ENCODE data around the gene ALG1.

ALG1 gene

GRCh38 chr16:5071681-5072333, at the start of gene ALG1:
TSS of gene ALG1 (plus strand) at chr16:5071843. CDS start at chr16:5071850, 7 bp downstream.
- TF ChIP-seq CTCF (IDR thresholded peaks at IDR 0.05) = no peak

GRCh38 chr16:5022521-5022920, 49.1 kb upstream of the ALG1 start:
- no peak for TF ChIP-seq CTCF (IDR thresholded peaks at IDR 0.05)

- TF ChIP-seq CTCF (IDR thresholded peaks at IDR 0.05) = peak; percentile 42; the same call in 1 of the 2 replicates
Measured at GRCh38 chr16:5024632-5025031, 47.0 kb upstream of the ALG1 start.

- TF ChIP-seq CTCF (IDR thresholded peaks at IDR 0.05) = no peak; the same call in 1 of the 2 replicates
Measured at GRCh38 chr16:5025171-5025632, 46.4 kb upstream of the ALG1 start.

GRCh38 chr16:5026664-5027063, 45.0 kb upstream of the ALG1 start:
- TF ChIP-seq CTCF (IDR thresholded peaks at IDR 0.05) = no peak

GRCh38 chr16:5027086-5027485, 44.6 kb upstream of the ALG1 start:
- TF ChIP-seq CTCF (IDR thresholded peaks at IDR 0.05) = no peak

GRCh38 chr16:5027575-5028235, 43.9 kb upstream of the ALG1 start:
- TF ChIP-seq CTCF (IDR thresholded peaks at IDR 0.05) = no peak
